GM21526 (cell line): ENCODE results near the gene CDK5.

Source experiments
- ATAC-seq: cut with Tn5 transposase; IDR thresholded peaks from one replicate; pipeline ENCODE4 v1.9.1; 2021; ENCODE audit warnings: moderate library complexity; ENCODE audit not compliant: unreplicated experiment, low FRiP score

Gene CDK5

GRCh38 chr7:151057506-151057988 is at the start of gene CDK5:
TSS of gene CDK5 (minus strand) at chr7:151057897. CDS start at chr7:151057848, 49 bp downstream.
- peak; percentile 16 for ATAC-seq

DNA sequence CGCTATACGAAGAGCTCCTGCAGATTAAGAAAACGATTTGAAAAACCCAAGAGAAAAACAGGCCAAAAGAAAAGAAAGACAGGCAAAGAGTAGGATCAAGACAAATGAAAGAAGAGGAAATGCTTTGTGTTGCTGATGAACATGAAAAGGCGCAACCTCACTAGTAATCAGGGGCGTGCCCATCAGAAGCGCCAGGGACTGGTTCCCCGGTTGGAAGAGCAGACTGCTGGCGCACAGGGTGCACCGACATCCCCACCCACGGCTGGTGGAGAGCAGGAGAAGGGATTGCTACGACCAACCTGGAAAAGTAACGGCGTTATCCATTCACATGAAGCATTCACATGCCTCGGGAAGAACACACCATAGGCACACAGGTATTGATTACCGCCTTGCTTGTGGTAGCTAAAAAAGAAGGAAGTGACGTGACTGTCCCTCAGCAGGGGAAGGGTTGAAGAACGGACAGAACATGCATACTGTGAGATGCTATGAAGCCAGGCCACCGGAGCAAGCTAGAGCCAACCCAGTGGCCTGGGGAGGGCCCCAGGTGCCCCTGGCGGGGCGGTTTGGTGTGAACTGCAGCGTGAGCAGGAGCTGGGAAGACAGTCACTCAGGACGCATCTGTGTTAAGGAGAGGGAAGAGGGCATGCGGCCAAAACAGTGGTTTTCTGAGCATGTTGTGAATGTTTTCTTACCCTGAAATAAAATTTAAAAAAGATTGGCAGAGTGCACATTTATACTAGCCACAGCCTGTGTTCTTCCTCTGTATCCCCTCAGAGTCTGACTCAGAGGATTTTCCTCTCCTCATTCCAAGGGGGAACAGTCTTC is 46.9 kb upstream of the CDK5 start:
- ATAC-seq: no peak

- no peak for ATAC-seq
Observed at GRCh38 chr7:151103973-151104372, 46.3 kb upstream of the CDK5 start.

GRCh38 chr7:151102991-151103390 is 45.3 kb upstream of the CDK5 start:
- ATAC-seq: no peak

- no peak for ATAC-seq
Observed at GRCh38 chr7:151101621-151102396, 44.1 kb upstream of the CDK5 start.

DNA sequence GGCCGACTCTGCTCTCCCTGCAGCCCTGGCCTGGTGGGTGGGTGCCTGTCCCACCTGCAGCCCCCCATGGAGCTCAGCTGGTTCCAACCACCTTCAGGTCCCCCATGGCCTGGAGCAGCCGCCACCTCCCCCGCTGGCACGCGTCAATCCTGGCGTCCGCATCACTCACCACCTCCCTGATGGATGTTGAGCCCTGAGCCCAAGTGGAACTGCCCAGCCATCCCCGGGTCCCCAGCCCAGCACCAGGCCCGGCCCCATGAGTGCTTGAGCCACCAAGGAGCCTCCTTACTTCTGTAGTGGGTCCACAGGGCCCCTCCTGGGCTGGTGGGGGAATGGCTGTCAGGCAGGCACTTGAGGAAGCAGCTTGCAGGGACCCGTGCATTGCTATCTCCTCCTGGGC is 43.2 kb upstream of the CDK5 start:
- ATAC-seq: no peak

GRCh38 chr7:151099486-151100211 is 42.0 kb upstream of the CDK5 start:
- ATAC-seq: no peak

- ATAC-seq: no peak
Observed at GRCh38 chr7:151095828-151096475, 38.3 kb upstream of the CDK5 start.

DNA sequence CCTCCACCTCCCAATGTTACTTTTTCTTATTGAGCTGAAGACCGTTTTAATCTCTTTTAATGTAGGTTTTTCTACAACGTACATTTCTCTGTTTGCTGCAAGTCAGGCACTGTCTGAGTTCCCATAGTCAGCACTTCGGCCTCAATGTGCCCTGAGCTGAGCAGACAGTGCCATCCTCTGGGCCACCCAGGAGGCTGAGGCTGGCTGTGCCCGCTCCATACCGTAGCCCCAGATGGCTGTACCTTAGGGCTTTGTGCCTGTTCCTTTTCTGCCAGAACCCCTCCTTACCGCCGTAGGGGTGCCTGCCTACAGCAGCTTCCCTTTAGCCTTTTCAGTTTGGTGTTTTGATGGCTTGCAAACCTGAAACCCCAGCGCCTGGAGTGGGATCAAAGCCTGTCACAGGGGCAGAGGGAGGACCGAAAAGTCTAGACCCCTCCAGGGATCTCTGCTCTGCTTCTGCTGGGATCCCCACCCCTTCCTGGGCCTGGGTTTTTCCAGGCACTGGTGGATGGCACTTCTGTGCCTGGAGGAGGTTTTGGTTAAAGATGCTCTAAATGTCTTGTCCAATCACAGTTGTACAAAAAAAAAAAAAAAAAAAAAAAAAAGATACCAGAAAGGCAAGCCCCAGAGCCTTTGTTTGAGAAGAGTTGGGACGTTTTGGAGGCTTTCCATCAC is 37.6 kb upstream of the CDK5 start:
- no peak for ATAC-seq

DNA sequence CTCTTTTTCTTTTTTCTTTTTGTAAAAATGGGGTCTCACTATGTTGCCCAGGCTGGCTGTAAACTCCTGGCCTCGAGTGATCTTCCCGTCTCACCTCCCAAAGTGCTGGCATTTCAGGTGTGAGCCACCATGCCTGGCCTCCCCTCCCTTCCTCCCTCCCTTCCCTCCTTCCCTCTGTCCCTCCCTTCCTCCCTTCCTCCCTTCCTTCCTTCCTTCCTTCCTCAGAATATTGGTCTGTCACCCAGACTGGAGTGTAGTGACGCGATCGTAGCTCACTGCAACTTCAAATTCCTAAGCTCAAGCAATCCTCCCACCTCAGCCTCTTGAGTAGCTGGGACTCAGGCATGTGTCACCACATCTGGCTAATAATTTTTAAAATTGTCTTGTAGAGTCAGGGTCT is 37.0 kb upstream of the CDK5 start:
- no peak for ATAC-seq

- no peak for ATAC-seq
Observed at GRCh38 chr7:151093748-151094147, 36.1 kb upstream of the CDK5 start.

- no peak for ATAC-seq
Observed at GRCh38 chr7:151091988-151092387, 34.3 kb upstream of the CDK5 start.

DNA sequence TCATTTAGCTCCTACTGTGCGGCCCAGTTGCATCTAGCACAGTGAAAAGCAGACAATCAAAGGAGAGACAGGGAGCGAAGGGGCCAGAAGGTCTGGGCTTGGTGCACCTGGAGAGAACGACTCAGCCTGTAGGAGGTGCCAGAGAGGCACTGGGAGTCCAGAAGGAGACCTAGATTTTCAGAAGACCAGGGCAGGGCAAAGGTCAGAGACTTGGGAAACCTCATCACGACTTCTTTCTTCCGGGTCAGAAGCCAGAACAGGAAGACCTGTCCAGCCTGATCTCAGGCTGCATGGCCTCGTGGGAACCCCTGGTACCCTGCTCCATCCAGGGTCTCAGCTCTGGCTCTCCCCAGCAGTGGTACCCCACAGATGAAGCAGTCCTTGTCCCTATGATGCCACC is 33.7 kb upstream of the CDK5 start:
- ATAC-seq: no peak

DNA sequence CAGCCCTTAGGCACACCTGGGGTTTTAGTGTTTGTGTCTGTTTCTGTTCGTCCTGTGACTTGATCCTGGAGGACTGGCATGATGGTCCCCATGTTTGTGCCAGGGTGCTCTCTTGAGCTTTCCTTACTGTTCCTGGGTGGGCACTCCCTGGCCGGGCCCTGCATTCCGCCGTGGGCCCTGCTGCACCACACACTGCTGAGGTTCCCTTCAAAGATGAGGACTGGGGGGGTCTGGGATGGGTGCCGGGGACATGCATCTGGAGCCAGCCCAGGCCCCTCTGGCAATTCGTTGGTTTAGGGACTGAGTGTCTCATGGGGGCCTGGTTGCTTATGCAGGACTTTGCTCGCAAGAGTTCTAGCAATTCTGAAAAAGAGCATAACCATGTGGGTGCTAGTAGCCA is 33.3 kb upstream of the CDK5 start:
- ATAC-seq: no peak

- no peak for ATAC-seq
Observed at GRCh38 chr7:151089893-151090730, 32.4 kb upstream of the CDK5 start.

DNA sequence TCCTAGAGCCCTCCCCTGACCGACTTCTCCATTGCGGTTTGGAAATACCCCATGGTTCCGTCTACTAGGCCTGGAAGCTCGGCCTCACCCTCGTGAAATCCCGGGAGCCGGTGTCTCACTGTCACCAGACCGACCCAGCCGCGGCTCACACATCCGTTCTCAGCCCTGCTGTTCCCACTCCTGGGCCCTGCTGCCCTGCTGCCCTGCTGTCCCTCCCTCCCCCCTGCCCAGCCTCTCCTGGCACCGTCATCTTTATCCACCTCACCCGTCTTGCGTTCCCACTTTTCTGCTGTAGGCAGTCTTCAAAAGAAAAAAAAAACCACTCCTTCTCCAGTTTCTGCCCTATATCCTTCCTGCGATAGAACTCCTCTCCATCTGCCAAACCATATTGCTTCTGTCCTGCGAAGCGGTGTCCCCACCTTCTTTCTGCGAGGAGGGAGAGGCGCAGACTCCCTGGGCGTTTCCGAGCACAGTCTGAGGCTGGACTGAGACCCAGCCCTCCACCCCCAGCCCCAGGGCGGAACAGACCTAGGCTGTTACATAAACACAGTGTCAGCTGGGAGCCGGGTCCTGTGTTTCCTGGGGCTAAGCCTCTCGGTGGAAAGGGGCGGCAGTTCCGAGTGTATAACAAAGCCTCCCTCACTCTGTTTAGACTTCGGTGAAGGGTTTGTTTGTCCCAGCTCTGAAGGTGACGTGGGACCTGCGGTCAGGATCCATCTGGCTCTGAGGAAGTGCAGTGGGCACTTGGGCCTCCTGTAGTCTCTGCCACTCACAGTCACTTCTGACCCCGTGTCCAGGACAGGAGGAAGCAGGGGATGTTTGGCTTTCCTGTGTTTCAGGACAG is 31.4 kb upstream of the CDK5 start:
- no peak for ATAC-seq

GRCh38 chr7:151088019-151088855 is 30.5 kb upstream of the CDK5 start:
- no peak for ATAC-seq
